ENCODE data around the gene TENM3. TPM values are rescaled to one million over a fixed set of nuclear protein-coding genes. Genes with fewer than 3 reads are reported as not detected.

TENM3 gene
- total RNA-seq, result 1.0 and 2.4 TPM in 2 replicates

DNA sequence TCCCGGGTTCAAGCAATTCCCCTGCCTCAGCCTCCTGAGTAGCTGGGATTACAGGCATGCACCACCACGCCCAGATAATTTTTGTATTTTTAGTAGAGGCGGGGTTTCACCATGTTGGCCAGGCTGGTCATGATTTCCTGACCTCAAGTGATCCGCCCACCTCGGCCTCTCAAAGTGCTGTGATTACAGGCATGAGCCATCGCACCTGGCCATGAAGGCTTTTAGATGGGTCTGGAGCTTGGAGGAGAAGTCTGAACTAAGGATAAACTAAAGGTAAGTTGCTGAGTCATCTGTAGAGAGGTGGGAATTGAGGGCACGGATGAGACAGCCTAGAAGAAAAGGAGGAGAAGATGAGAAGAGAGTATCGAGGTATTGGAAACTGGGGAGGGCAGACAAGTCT lies at the start of gene TENM3:
Gene TENM3 (plus strand): TSS at position 199 of the 400 bp plus-strand sequence. CDS start 80,619 bp downstream, outside the sequence.

Data from cardiac ventricle fibroblast (primary cell).